NCI-H146 (cell line): Measurements from ENCODE around the gene CPXM2.

Experiments
- DNase-seq: peaks from one replicate; lab custom pipeline; 2025; lab: John Stamatoyannopoulos, UW

Gene CPXM2

GRCh38 chr10:123771877-123772644 is 119.5 kb downstream of the CPXM2 start:
- DNase-seq, result no peak

GRCh38 chr10:123769647-123770046 is 122.0 kb downstream of the CPXM2 start:
- no peak for DNase-seq

DNA sequence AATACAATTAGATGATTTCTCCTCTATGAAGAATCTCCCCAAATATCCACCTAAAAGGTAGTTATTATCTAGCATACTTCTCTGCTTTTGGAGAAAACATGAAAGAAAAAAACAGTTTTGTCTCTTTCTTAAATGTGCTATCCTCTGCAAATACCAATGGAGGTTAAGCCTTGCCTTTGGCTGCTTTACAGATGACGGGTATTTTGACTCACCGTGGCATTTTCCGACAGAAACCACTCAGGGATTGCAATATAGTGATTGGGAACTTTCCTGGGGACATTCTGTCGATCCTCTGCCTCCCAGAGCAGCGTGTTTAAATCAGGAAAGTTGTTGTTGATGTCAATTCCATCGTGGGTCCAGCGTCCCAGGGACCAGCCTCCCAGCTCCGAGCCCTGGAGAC is 124.8 kb downstream of the CPXM2 start:
- no peak for DNase-seq

GRCh38 chr10:123766012-123766411 is 125.6 kb downstream of the CPXM2 start:
- DNase-seq, result no peak

GRCh38 chr10:123761666-123762230 is 129.9 kb downstream of the CPXM2 start:
- no peak for DNase-seq

DNA sequence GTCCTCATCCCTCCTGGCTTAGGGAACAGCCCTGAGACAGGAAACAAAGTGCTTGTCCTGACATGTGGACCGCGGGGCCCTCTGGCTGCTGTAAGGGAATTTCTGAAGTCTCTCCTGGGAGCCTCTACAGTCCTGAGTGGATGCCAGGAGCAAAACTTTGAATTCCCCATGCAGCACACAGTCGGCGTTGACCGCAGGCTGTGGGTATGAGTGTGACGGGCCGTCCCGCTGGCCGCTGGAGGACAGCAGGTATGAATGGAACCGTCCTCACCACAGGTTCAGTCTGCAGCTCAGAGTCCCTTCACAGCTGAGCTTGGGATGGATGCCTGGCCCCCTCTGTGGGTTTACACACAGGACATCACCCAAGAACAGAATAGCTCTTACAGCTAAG is 130.6 kb downstream of the CPXM2 start:
- no peak for DNase-seq

DNA sequence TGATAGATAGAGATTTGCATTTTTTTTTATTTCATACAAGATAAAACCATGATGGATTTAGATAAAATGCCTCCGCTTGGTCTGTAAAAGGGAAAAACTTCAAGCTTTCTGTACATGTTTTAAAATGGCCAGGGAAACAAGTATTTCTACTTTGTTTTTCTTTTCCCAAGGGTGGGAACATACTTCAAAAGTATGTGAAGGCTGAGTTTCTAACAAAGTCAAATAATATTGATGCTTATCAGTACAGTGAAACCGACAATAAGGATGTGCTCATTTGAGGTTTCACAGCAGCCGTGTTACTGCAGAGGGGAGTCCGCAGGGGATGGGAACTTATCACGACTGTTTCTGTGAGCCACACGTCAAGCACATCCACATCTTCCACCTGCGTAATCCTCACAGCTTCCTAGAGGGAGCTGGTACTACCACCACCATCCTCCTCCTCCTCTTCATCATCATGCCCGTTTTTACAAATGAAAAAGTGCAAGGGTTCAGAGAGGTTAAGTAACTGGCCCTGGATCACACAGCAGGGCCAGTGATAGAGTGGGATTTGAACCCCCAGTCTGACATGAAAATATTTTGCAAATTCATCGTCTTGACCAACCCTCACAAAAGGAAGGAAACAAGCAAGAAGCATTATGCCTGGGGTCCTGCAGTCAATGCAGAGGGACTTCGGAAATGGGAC is 131.1 kb downstream of the CPXM2 start:
- DNase-seq, result no peak

DNA sequence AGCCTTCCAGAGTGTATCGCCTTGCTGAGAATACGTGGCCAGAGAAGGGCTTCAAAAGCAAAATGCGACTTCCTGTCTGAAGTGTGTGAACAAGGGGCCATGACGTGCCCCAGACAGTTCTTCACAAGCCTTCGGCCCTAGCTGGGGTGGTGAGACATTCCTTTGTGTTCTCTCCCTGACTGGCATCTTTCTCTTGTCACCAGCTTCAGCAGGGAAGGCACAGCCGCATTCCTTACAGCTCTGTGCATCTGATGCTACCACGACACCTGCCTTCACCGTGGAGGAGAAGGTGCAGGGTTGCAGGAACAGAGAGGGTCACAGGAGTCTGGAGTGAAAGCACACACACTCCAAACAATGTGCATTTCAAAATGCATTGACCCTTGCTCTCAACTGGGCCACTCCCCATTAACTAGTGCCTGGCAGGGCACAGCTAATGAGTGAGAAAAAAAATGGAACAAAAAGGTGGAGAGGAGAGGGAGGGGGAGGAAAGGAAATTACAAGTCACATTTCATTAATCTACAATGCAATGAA is 132.0 kb downstream of the CPXM2 start:
- DNase-seq, result no peak

- DNase-seq, result no peak
Observed at GRCh38 chr10:123759041-123759440, 132.6 kb downstream of the CPXM2 start.

- DNase-seq, result no peak
Observed at GRCh38 chr10:123757853-123758252, 133.8 kb downstream of the CPXM2 start.

DNA sequence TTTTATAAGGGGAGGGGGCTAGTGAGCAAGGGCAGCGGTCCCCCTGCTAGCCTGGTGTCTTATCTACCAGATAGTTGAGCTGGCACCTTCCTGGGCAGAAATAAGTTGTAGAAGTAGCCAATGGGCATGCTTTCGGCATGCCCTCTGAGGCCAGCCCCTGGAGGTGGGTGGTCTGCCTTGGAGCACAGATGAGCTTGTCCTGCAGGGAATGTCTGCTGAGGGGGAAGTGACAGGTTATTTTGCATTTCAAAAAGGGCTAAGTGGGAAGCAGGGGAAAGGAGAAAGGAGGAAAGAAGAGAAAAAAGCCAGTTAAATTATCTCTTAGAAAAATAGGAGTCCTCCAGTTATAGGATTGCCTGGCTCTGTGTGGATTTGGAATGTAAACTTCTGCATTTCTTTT is 136.5 kb downstream of the CPXM2 start:
- DNase-seq, result no peak

GRCh38 chr10:123754123-123754522 is 137.5 kb downstream of the CPXM2 start:
- DNase-seq, result no peak

GRCh38 chr10:123751342-123752134 is 140.1 kb downstream of the CPXM2 start:
- no peak for DNase-seq

DNA sequence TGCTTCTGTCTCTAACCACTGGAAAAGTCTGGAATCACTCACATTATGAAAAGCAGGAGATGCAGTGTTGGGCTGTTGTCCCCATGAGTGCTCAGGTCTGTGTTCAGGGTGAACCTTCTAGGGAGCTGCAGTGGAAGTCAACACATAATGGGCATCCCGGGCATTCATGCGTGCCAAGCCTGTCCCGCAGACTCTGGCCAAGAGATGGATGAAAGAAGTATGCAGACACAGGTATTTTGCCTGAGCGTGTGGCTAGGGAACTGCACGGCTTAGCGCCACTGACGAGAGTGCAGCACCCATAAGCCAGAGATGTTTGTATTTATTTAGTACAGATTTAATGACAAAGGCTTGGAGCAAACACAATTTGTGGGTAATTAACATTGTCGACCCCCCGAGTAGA is 140.7 kb downstream of the CPXM2 start:
- no peak for DNase-seq

DNA sequence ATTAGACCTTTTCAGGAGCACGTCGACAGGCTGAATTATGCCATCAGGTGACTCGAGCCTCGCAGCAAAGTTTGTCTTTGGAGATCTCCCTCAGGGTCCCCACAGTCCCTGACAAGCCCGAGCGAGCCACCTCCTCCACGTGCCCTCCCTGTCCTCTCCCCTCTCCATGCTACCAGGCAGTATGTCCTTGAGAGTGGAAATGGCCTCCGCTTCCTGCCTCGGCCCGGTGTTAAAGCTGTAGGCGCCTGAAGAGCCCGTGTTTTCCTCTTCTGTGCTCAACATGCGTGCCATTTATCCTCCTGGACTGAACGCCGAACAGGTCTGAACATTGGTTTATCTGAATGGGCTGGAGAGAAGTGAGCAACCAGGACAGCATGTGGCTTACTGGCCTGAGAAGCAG is 142.9 kb downstream of the CPXM2 start:
- DNase-seq, result no peak

DNA sequence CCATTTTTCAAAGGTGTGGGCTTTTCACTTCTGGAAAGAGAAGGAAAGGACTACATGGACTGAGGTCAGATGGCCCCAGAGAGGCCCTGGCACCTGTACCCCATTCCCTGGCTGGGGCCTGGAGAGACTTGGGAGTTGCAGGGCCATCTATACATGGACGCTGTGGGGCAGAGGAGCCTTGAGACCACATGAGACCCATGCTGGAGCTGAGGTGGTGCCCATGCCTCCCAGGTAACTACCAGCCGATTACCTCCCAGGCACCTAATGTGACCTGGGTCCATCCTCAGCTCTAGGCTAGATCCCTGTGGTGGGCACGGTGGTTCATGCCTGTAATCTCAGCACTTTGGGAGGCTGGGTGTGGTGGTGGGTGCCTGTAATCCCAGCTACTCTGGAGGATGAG is 144.2 kb downstream of the CPXM2 start:
- DNase-seq, result no peak

- DNase-seq, result no peak
Observed at GRCh38 chr10:123746942-123747341, 144.7 kb downstream of the CPXM2 start.

- DNase-seq, result no peak
Observed at GRCh38 chr10:123746520-123746919, 145.1 kb downstream of the CPXM2 start.

- DNase-seq, result no peak
Observed at GRCh38 chr10:123746061-123746460, 145.5 kb downstream of the CPXM2 start.

DNA sequence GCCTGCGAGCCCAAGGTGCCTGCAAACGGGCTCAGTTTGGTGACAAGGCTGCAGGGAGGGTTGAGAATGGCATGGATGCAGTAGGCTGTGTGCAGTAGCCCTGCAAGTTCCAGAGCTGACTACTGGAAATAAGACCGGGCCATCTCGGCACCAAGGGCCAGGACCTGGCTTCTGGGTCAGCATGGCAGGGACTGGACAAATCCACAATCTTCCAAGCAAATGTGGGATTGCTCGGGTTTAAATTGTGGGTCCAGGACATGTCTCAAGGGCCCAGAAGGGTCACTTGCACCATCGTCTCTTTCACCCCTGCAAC is 147.4 kb downstream of the CPXM2 start:
- DNase-seq, result no peak

GRCh38 chr10:123743441-123744223 is 148.0 kb downstream of the CPXM2 start:
- DNase-seq, result no peak
